H9 (cell line): ENCODE measurements around the gene BLVRB. TPM values are rescaled to one million over a fixed set of nuclear protein-coding genes. Genes with fewer than 3 reads are reported as not detected.
A peak's percentile ranks its signal among the peaks of the same experiment; 100 is the strongest.

ENCODE experiments used
- DNase-seq: peaks from one replicate; pipeline ENCODE4 v3.0.0-alpha.2; 2017
- H2AFZ ChIP-seq: one replicate; pipeline ENCODE4 v1.6.1; 2013; ENCODE audit warnings: mild to moderate bottlenecking, low read length, control low read depth, moderate library complexity
- H2AK5ac ChIP-seq: 2 replicates; pipeline ENCODE4 v1.6.1; 2013; ENCODE audit warnings: low read length, control low read depth, mixed read lengths; ENCODE audit not compliant: insufficient read length
- H2BK120ac ChIP-seq: one replicate; pipeline ENCODE4 v1.6.1; 2013; ENCODE audit warnings: low read depth, mild to moderate bottlenecking, low read length, control low read depth, inconsistent platforms; ENCODE audit not compliant: poor library complexity, severe bottlenecking
- H2BK12ac ChIP-seq: 2 replicates; pipeline ENCODE4 v1.6.1; 2013; ENCODE audit warnings: low read length, control low read depth, mixed read lengths, low read depth; ENCODE audit not compliant: insufficient read length
- H2BK15ac ChIP-seq: 2 replicates; pipeline ENCODE4 v1.6.1; 2013; ENCODE audit warnings: low read depth, low read length, control low read depth
- H2BK20ac ChIP-seq: one replicate; pipeline ENCODE4 v1.6.1; 2013; ENCODE audit warnings: low read depth, mild to moderate bottlenecking, low read length, control low read depth, inconsistent platforms; ENCODE audit not compliant: poor library complexity, severe bottlenecking
- H2BK5ac ChIP-seq: 2 replicates; pipeline ENCODE4 v1.6.1; 2013; ENCODE audit warnings: low read length, control low read depth, mixed read lengths; ENCODE audit not compliant: insufficient read length
- H3K14ac ChIP-seq: 2 replicates; pipeline ENCODE4 v1.6.1; 2013; ENCODE audit warnings: low read length, control low read depth; ENCODE audit not compliant: insufficient read depth
- H3K18ac ChIP-seq: 2 replicates; pipeline ENCODE4 v1.6.1; 2013; ENCODE audit warnings: low read depth, mild to moderate bottlenecking, mixed read lengths, low read length, control low read depth; ENCODE audit not compliant: insufficient read length
- H3K23ac ChIP-seq: 2 replicates; pipeline ENCODE4 v1.6.1; 2013; ENCODE audit warnings: low read length, control low read depth, mixed read lengths, low read depth; ENCODE audit not compliant: insufficient read length
- H3K23me2 ChIP-seq: 2 replicates; pipeline ENCODE4 v1.6.1; 2013; ENCODE audit warnings: low read depth, mild to moderate bottlenecking, mixed read lengths, low read length, control low read depth; ENCODE audit not compliant: insufficient read length, poor library complexity, severe bottlenecking
- H3K27ac ChIP-seq: 2 replicates; pipeline ENCODE4 v1.5.1; 2013; ENCODE audit warnings: low read length, control low read depth, mixed read lengths, low read depth; ENCODE audit not compliant: insufficient read length
- H3K27me3 ChIP-seq: 2 replicates; pipeline ENCODE4 v1.6.1; 2013; ENCODE audit warnings: low read length, control low read depth, inconsistent platforms; ENCODE audit not compliant: insufficient read depth
- H3K4ac ChIP-seq: 2 replicates; pipeline ENCODE4 v1.6.1; 2013; ENCODE audit warnings: low read depth, mild to moderate bottlenecking, control low read depth, inconsistent platforms, low read length, moderate library complexity
- H3K4me1 ChIP-seq: 2 replicates; pipeline ENCODE4 v1.6.1; 2013; ENCODE audit warnings: low read length, control low read depth, inconsistent platforms; ENCODE audit not compliant: insufficient read depth
- H3K4me2 ChIP-seq: 2 replicates; pipeline ENCODE4 v1.6.1; 2013; ENCODE audit warnings: low read length, control low read depth, mixed read lengths; ENCODE audit not compliant: insufficient read length, insufficient read depth
- H3K56ac ChIP-seq: 2 replicates; pipeline ENCODE4 v1.6.1; 2013; ENCODE audit warnings: low read depth, mild to moderate bottlenecking, mixed read lengths, low read length, control low read depth; ENCODE audit not compliant: insufficient read length
- H3K79me1 ChIP-seq: 2 replicates; pipeline ENCODE4 v1.6.1; 2013; ENCODE audit warnings: low read depth, mild to moderate bottlenecking, moderate library complexity, low read length, control low read depth, inconsistent platforms; ENCODE audit not compliant: insufficient read depth, poor library complexity, severe bottlenecking
- H3K79me2 ChIP-seq: 2 replicates; pipeline ENCODE4 v1.6.1; 2013; ENCODE audit warnings: low read length, control low read depth, inconsistent platforms; ENCODE audit not compliant: insufficient read depth
- H3K9ac ChIP-seq: 2 replicates; pipeline ENCODE4 v1.6.1; 2013; ENCODE audit warnings: low read length, control low read depth, mixed read lengths; ENCODE audit not compliant: insufficient read length; ENCODE audit errors: extremely low read depth
- H3K9me3 ChIP-seq: one replicate; pipeline ENCODE4 v1.6.1; 2013; ENCODE audit warnings: low read depth, low read length, inconsistent platforms; ENCODE audit not compliant: control insufficient read depth
- H3T11ph ChIP-seq: one replicate; pipeline ENCODE4 v1.6.1; 2013; ENCODE audit warnings: mild to moderate bottlenecking, low read length, control low read depth, inconsistent platforms
- H4K20me1 ChIP-seq: one replicate; pipeline ENCODE4 v1.6.1; 2013; ENCODE audit not compliant: control insufficient read depth, insufficient read length, insufficient read depth
- H4K5ac ChIP-seq: 2 replicates; pipeline ENCODE4 v1.6.1; 2013; ENCODE audit warnings: low read depth, mild to moderate bottlenecking, mixed read lengths, low read length, control low read depth; ENCODE audit not compliant: insufficient read length
- H4K8ac ChIP-seq: replicated peaks from 2 replicates; pipeline ENCODE4 v1.6.1; 2013; ENCODE audit warnings: low read length, control low read depth, mixed read lengths, low read depth; ENCODE audit not compliant: insufficient read length
- H4K91ac ChIP-seq: 2 replicates; pipeline ENCODE4 v1.6.1; 2013; ENCODE audit warnings: low read depth, mild to moderate bottlenecking, moderate library complexity, mixed read lengths, low read length, control low read depth; ENCODE audit not compliant: insufficient read length
- H3K27ac Mint-ChIP-seq, 3 experiments: 2 replicates in 2 of 3; 3 replicates in 1 of 3; pipeline ENCODE4 v1.8.0; 2020 to 2021; ENCODE audit warnings: mixed read lengths in 3 of 3, mild to moderate bottlenecking in 1 of 3, moderate library complexity in 1 of 3
- H3K27me3 Mint-ChIP-seq: 2 replicates; pipeline ENCODE4 v1.8.0; 2021; ENCODE audit warnings: low read depth, mild to moderate bottlenecking, moderate library complexity, mixed read lengths
- H3K36me3 Mint-ChIP-seq, 3 experiments: 2 replicates in 2 of 3; 3 replicates in 1 of 3; pipeline ENCODE4 v1.8.0; 2020 to 2021; ENCODE audit warnings: low read depth in 3 of 3, mixed read lengths in 3 of 3; ENCODE audit not compliant: insufficient read depth in 1 of 3
- H3K4me1 Mint-ChIP-seq, 2 experiments: 2 replicates each; pipeline ENCODE4 v1.8.0; 2020; ENCODE audit warnings: mixed read lengths in 2 of 2
- H3K4me3 Mint-ChIP-seq, 2 experiments: 2 replicates in 1 of 2; 3 replicates in 1 of 2; pipeline ENCODE4 v1.8.0; 2020 to 2021; ENCODE audit warnings: mild to moderate bottlenecking in 2 of 2, mixed read lengths in 2 of 2, moderate library complexity in 1 of 2
- H3K9me3 Mint-ChIP-seq, 2 experiments: 2 replicates in 1 of 2; 3 replicates in 1 of 2; pipeline ENCODE4 v1.8.0; 2020; ENCODE audit warnings: mild to moderate bottlenecking in 2 of 2, mixed read lengths in 2 of 2, moderate library complexity in 1 of 2
- WGBS: extraction: QIAGEN DNeasy Blood & Tissue Kit; methylation state at CpG from one replicate; pipeline ENCODE4 v1.1.7; 2013; ENCODE audit warnings: missing lambda C conversion rate, low lambda C conversion rate, mixed read lengths; ENCODE audit not compliant: insufficient read length; ENCODE audit errors: extremely low coverage; 5-methylcytosine and 5-hydroxymethylcytosine counted together
- total RNA-seq: library from RNA; stranded (reverse); gene quantifications from 2 replicates; pipeline ENCODE4 v1.2.1, GENCODE V29; 2021
- TF ChIP-seq, protein P1 (sequence below): fragments of 200-600 bp; sonication (generic); conservative IDR thresholded peaks from 3 replicates; pipeline ENCODE4 v1.8.0; 2021; ENCODE audit warnings: antibody characterized with exemption, mild to moderate bottlenecking

Gene BLVRB
- total RNA-seq, 1 experiment from 2014 or later, result 27.9 TPM

DNA sequence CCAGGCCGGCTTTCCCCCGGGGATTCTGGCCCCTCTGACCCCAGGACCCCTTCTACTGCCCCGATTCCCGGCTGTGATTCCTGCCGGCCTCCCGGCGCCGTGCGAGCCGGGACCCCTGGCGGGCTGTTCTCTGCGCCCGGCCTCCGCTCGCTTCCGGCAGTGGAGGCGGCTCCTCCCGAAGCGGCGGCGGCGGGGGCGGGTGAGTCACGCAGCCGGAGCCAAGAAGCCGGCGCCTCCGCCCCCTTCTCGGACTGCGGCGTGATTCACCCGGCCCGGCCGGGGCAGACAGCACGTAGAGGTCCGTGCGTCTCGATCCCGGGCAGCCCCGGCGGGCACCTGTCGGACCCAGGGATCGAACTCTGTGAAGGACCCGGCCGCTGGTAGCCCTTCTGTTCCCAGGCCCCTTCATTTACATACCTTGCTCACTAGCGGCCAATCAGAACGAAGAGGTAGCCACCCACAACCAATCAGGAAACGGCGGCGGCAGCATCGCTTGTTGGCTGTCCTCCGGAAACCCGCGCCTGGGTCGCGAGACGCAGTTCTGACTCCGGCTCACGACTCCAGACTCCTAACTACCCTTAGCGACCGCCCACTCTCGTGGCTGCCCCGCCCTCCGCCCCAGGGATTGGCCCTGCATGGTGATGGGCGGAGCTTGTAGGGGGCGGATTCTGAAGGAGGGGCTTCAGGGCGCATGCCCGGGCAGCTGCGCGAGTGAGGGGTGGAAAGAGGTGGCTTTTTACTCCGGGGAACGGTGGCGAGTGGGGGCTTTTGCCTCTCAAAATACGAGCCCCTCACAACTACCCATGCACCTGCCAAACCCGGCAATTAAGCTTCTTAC lies 39.9 kb downstream of the BLVRB start, which contains the start of gene SERTAD1:
TSS of gene SERTAD1 (minus strand) at position 543 of the 838 bp plus-strand sequence. CDS start 2,446 bp downstream, outside the sequence.
- Histone ChIP-seq H3K18ac (peak within 1 kb of the TSS; percentile 64), H2BK120ac (no peak within 1 kb of the TSS), H2BK5ac (no peak within 1 kb of the TSS), H3K79me2 (no peaks in the 10 kb centered on the region), H2BK20ac (peak within 1 kb of the TSS; percentile 13), H2BK12ac (no peak within 1 kb of the TSS), H3K79me1 (no peaks in the 10 kb centered on the region), H2BK15ac (no peak within 1 kb of the TSS), H3K4me2 (peak within 1 kb of the TSS; percentile 90), H3T11ph (no peak within 1 kb of the TSS), H3K23ac (no peak within 1 kb of the TSS), H4K5ac (no peak within 1 kb of the TSS), H3K4ac (no peak within 1 kb of the TSS), H3K27ac (no peak within 1 kb of the TSS), H2AFZ (no peak within 1 kb of the TSS), H4K8ac (no peak within 1 kb of the TSS), H4K20me1 (no peaks in the 10 kb centered on the region), H3K14ac (peak within 1 kb of the TSS; percentile 74), H3K27me3 (no peaks in the 10 kb centered on the region), H2AK5ac (no peak within 1 kb of the TSS), H3K56ac (no peak within 1 kb of the TSS), H3K9me3 (no peaks in the 10 kb centered on the region), H4K91ac (no peak within 1 kb of the TSS), H3K23me2 (peaks cover 16% of the 10 kb centered on the region), H3K4me1 (no peaks in the 10 kb centered on the region; the same call in 1 of the 2 replicates), H3K9ac (peak within 1 kb of the TSS; percentile 60)
- Mint-ChIP-seq H3K27ac (peak within 1 kb of the TSS; percentile 93 to 96 (median 95)), H3K4me1 (peaks cover 19% of the 10 kb centered on the region in 2 experiments), H3K36me3 (peaks cover 0 to 5% (median 4%) of the 10 kb centered on the region in 3 experiments; a peak in 3 of 7 replicates), H3K4me3 (peak within 1 kb of the TSS; percentile 91 to 97), H3K27me3 (no peaks in the 10 kb centered on the region), H3K9me3 (no peaks in the 10 kb centered on the region)
- peak; percentile 100 for DNase-seq
- TF ChIP-seq, protein P1, sequence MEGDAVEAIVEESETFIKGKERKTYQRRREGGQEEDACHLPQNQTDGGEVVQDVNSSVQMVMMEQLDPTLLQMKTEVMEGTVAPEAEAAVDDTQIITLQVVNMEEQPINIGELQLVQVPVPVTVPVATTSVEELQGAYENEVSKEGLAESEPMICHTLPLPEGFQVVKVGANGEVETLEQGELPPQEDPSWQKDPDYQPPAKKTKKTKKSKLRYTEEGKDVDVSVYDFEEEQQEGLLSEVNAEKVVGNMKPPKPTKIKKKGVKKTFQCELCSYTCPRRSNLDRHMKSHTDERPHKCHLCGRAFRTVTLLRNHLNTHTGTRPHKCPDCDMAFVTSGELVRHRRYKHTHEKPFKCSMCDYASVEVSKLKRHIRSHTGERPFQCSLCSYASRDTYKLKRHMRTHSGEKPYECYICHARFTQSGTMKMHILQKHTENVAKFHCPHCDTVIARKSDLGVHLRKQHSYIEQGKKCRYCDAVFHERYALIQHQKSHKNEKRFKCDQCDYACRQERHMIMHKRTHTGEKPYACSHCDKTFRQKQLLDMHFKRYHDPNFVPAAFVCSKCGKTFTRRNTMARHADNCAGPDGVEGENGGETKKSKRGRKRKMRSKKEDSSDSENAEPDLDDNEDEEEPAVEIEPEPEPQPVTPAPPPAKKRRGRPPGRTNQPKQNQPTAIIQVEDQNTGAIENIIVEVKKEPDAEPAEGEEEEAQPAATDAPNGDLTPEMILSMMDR, result peak; percentile 91
- WGBS, result no CpG with 5 or more reads among the region's 75 CpGs
